Stimulated activated CD4-positive, alpha-beta T cell treated with anti-CD3 and anti-CD28 coated beads, Interleukin-15, amount 100 ng/mL, for 1 hour (primary cell): ENCODE measurements around the gene GRIN2C.

Experiments
- DNase-seq, 2 donors: peaks; one replicate each; pipeline ENCODE4 v3.0.0-alpha.2; 2020; ENCODE audit warnings: low read depth in 1 of 2, low spot score in 1 of 2

Gene GRIN2C

GRCh38 chr17:74822335-74822938, 37.2 kb downstream of the GRIN2C start:
- DNase-seq: no peak

DNA sequence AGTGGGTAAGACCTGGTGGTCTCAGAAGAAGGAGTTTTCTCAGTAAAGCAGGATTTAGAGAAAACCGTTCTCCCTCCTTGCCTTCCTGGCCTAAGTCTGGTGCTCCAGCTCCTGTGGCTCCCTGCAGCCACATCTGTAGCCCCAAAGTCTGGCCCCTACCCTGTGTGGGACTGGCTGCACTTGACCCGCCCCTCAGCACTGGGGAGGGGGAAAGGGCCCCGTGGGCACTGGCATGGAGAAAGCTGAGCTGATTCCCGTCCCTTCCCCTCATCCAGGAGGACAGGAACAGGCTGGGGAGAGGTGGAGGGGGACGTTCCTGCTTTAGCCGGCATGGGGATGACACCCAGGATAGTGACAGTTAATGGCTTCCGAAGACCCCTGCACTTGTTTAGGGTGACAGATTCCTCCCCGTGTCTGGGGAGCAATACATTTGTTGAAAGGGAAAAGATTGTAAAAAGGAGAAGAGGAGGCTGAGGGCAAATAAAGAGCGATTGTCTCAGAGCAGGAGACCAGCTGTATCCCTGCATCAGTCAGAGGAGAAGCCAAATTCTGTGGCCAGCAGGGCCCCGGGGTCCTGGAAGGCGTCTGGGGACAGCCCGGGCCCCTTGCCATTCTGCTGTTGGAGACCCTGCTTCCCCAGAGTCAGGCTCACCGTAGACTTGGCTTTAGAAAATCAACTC, 37.9 kb downstream of the GRIN2C start:
- DNase-seq: no peak

DNA sequence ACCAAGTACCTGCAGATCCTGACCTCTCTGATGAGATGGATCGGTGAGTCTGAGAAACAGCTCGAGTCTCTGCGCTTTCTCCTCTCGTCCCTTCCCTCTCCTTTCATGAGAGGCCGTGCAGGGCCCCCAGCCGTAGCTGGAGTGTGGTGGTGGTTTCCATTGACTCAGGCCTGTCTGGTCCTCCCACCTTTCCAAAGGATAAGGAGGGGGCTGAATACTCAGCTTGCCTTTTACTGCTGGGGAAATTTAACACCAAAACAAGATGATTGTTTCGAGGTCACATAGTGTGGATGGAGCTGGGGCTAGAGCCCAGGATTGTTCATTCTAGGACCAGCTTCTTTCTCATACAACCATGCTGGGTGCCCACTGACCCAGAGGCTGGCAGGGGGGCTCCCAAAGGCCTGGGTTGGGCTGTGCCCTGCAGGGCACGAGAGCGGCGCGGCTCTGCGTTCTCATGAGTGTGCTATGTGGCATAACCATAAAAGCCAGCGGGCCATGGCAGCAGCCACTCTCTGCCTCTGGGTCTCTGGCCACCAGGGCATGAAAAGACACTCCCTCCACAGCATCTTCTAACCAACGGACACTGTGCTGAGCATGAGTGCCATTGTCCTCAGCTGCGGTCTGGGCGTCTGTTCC, 39.8 kb downstream of the GRIN2C start:
- no peak for DNase-seq

- DNase-seq: no peak
These were observed 41.3 kb downstream of the GRIN2C start for GRCh38 chr17:74818291-74818938.

GRCh38 chr17:74816905-74817620, 42.6 kb downstream of the GRIN2C start:
- no peak for DNase-seq

- no peak for DNase-seq
These were observed 43.9 kb downstream of the GRIN2C start for GRCh38 chr17:74815550-74816370.

DNA sequence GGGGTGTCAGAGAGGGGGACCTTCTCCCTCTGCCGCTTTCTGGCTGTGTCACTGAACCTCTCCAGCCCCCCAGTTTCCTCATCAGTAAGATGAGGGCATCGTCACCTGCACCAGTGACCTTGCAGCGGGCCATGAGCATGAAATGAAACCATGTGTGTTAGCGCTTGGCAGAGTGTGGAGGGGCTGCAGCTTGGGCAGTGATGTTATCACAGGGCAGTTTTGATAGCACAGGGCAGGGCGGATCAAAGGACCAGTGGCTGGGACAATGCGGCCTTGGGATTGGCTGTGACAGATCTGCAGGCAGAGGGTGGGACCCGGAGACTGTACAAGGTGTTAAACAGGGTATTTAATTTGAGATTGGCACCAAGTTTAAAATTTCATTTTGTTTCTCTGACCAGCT, 44.6 kb downstream of the GRIN2C start:
- no peak for DNase-seq

DNA sequence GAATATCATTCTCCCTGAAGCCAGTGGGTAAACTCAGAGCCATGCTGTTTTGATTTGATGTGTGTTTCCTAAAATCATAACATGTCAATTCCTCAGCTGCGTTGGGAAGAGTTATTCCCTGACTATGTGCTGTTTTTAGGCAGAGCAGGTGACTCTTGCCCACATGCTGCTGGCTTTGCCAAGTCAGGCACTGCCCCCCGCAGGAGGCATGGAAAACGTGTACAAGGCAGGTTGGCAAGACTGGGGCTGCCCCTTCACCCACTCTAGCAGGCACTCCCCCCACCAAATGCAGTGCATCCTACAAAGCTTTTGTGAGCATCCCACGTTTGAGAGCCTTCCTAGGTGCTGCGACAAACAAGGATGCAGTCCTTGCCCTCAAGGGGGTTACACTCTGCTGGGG, 45.2 kb downstream of the GRIN2C start:
- no peak for DNase-seq

- DNase-seq: no peak
These were observed 47.3 kb downstream of the GRIN2C start for GRCh38 chr17:74812109-74813009.

DNA sequence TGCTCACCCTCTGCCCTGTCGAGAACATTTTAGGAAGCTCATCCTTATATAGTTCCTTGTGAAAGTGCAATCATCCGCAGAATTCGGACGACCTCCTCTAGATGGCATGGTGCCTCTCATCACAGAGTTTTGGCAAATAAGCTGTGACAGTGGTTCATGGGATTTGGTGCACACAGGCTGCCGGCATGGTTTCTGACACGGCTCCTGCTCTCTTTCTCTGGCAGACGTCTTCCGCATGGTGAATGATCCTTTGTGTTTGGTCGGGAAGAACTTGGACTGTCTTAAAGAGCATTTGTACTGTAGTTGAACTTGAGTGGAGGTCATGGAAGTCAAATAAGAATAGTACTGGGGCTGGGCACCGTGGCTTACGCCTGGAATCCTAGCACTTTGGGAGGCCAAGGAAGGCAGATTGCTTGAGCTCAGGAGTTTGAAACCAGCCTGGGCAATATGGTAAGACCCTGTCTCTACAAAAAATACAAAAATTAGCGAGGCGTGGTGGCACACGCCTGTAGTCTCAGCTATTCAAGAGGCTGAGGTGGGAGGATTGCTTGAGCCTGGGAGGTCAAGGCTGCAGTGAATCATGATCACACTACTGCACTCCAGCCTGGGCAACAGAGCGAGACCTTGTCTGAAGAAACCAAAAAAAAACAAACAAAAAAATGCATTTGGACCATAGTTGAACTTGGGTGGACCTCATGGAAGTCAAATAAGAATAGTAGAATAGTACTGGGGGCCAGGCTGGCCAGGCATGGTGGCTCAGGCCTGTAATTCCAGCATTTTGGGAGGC, 48.8 kb downstream of the GRIN2C start:
- no peak for DNase-seq

GRCh38 chr17:74808714-74809430, 50.8 kb downstream of the GRIN2C start:
- DNase-seq: no peak

DNA sequence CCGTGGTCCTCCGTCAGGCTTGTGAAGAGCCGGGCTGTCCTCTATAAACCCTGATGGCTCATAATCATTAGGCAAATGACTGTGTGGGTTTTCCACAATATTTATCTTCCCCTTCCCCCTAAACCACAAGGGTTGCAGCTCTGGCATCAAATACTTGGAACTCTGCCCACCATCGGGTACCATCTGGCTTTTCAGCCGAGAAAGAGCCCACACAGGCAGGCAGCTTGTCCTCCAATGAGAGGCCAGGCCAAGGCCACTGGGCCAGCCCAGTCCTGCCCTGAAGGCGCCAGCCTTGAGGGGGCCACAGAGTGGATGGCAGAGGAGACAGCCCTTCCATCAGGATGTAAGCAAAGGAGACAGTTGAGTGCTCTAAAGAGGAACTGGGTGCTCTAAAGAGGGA, 51.8 kb downstream of the GRIN2C start:
- no peak for DNase-seq

DNA sequence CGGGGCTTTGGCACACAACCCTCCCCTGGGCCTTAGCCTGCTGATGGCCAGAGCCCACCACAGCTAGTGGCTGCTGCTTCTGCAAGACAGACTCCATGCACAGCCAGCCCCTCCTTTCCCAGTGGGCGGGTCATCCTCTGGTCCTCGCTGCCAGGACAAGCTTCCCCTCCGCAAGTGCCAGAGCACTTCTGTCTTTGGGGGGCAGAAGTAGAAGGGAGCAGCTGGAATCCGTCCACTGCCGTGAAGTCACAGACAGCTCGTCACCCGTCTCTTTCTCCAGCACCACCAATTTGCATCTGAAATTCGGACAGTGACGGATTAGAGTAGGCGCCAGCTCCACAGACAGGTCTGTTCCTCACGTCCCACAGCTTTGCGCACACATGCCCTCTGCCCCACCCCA, 52.2 kb downstream of the GRIN2C start:
- no peak for DNase-seq

- DNase-seq: no peak
These were observed 53.4 kb downstream of the GRIN2C start for GRCh38 chr17:74806334-74806733.

DNA sequence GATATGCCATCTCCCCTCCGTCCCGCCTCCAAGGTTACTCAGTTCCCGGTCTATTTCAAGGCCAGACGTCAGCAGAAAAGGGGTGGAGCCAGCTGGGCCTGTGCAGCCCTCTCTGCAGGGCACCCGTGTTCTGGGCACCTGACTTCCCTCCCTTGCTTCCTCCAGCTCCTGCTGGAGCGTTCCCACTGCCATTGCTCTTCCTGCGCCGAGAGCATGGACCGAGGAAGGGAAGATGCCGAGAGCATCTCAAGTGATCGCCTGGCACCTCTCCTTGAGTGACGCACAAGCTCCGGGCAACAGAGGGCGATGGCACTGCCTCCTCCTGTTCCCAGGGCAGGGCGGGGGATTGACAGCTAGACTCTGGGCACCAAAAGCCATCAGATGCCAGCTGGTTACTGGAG, 54.1 kb downstream of the GRIN2C start:
- no peak for DNase-seq

- DNase-seq: no peak
These were observed 55.0 kb downstream of the GRIN2C start for GRCh38 chr17:74804683-74805082.

DNA sequence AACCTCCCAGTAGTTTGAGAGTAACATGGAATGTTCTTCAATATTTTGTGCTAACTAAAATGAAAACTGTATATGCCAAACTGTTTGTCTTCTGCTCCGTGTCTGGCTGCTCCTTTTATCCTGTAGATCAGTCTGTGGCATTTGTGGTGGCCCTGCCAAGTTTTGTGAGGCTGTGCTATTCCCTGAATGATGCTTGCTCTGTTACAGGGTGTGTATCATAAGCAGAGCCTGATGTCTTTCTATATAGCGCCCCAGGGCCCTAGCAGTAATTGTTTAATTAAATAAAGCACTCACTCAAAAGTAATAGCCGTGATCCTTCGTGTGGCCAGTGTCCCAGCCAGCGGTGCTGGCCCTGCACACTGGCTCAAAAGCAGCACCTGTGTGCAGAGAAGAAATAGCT, 55.7 kb downstream of the GRIN2C start:
- DNase-seq: no peak

DNA sequence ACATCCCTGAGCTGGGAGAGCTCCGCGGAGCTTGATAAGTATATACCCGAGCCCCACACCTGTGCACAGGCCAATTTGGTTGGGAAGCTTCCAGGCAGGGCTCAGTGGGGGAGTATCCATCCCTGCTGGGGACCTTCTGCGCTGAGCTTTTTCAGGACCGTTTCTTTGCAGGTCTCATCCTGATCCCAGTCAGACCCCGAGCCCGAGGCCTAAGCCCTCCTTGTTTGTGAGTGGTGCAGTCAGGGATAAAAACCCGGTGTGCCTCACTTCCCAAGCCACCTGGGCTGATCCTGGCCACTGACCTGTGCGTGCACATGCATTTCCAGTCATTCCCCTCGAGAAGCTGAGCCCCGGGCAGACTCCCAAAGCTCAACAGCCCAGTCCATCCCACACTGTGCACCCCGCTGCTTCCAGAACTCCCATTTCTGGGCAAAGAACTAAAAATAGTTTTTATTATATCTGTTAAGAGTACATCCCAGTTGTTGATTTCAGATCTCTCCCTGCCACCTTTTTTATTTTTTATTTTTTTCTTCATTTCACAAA, 56.2 kb downstream of the GRIN2C start:
- DNase-seq: no peak
